ENCODE results near the gene DYNC2LI1. TPM values are rescaled to one million over a fixed set of nuclear protein-coding genes. Genes with fewer than 3 reads are reported as not detected.

Gene DYNC2LI1
- total and polyA plus RNA-seq, 2 of the 8 experiments (the other 6 are each of a cell fraction or from before 2014, with no cell fraction given) = 3.9 to 7.6 TPM

GRCh38 chr2:43846140-43846793, 72.4 kb downstream of the DYNC2LI1 start (continued):
- TF ChIP-seq CHD7 (IDR thresholded peaks at IDR 0.05; ENCODE audit: insufficient replicate concordance, low read length) = no peak
- TF ChIP-seq, protein P1, sequence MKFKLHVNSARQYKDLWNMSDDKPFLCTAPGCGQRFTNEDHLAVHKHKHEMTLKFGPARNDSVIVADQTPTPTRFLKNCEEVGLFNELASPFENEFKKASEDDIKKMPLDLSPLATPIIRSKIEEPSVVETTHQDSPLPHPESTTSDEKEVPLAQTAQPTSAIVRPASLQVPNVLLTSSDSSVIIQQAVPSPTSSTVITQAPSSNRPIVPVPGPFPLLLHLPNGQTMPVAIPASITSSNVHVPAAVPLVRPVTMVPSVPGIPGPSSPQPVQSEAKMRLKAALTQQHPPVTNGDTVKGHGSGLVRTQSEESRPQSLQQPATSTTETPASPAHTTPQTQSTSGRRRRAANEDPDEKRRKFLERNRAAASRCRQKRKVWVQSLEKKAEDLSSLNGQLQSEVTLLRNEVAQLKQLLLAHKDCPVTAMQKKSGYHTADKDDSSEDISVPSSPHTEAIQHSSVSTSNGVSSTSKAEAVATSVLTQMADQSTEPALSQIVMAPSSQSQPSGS (IDR thresholded peaks at IDR 0.05; ENCODE audit: low read length) = no peak
